22Rv1 (cell line): ENCODE measurements around the gene CCSER1.

Experiments
- H3K27ac ChIP-seq: fragments of 450-650 bp; 2 replicates; pipeline ENCODE4 v1.5.1; 2017
- ZFX ChIP-seq: fragments of 450-650 bp; IDR thresholded peaks from 2 replicates; pipeline ENCODE4 v1.6.1; 2017; ENCODE audit warnings: antibody characterized with exemption, borderline replicate concordance
- TF ChIP-seq, protein P1 (sequence below): fragments of 450-650 bp; IDR thresholded peaks from 2 replicates; pipeline ENCODE4 v1.5.1; 2017; ENCODE audit warnings: mild to moderate bottlenecking

The CCSER1 gene

DNA sequence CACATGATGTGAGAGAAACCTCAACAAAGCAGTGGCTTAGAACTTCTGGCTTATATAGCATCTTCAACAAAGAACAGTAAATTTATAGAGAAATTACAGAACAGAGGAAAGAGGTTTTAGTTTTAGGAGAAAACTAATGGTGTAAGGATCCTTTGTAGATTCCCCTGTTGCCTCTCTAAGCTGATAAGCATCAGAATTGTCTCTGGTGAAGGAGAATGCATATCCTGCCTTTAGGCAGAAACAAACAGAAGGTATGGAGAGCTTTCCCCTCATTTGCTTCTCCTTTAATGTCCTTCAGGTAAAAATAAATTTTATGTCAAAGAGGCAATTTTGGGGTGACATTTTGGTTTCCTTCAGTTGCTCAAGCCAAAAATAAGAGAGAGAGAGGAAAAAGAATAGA is 625.9 kb downstream of the CCSER1 start:
- H3K27ac ChIP-seq = no peak overlapping the region
- no peak for TF ChIP-seq ZFX
- TF ChIP-seq, protein P1, sequence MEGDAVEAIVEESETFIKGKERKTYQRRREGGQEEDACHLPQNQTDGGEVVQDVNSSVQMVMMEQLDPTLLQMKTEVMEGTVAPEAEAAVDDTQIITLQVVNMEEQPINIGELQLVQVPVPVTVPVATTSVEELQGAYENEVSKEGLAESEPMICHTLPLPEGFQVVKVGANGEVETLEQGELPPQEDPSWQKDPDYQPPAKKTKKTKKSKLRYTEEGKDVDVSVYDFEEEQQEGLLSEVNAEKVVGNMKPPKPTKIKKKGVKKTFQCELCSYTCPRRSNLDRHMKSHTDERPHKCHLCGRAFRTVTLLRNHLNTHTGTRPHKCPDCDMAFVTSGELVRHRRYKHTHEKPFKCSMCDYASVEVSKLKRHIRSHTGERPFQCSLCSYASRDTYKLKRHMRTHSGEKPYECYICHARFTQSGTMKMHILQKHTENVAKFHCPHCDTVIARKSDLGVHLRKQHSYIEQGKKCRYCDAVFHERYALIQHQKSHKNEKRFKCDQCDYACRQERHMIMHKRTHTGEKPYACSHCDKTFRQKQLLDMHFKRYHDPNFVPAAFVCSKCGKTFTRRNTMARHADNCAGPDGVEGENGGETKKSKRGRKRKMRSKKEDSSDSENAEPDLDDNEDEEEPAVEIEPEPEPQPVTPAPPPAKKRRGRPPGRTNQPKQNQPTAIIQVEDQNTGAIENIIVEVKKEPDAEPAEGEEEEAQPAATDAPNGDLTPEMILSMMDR = no peak

DNA sequence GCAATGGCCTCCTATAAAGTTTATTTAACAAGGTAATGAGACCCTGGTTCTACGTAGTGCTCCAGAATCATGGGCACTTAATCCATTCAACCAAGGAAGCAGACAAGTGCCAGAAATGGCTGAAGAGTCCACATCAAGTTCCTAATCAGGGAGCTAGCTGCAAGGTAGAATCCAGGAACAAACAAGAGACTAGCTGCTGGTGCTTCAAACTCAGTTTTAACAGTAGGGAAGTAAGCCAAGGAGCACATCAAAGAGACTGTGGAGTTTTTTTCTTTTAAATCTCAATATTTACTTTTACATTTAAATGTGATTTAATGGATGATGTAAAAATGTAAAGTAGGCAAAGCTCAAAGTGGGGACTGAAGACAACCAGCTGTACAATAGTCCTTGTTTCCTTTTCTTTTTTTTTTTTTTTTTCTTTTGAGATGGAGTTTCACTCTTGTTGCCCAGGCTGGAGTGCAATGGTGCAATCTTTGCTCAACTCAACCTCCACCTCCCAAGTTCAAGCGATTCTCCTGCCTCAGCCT is 630.4 kb downstream of the CCSER1 start:
- TF ChIP-seq, protein P1 = no peak
- TF ChIP-seq ZFX = no peak

DNA sequence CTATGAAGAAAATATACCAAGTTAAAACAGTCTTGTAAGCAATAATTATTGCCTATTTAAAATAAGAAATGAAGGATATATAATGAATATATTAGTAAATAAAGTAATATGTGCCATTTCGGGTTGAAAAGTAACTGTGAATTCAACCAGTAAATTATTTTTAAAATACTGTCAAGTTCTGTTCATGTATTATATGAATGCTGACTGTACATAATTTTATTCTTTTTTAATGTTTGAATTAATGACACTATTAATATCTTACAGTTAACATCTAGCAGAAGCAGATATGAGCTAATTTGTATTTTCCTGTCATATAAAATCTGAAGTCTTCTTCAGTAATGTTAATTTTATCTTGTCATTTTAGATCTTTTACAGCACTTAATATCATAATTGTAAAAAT is 632.9 kb downstream of the CCSER1 start:
- no peak overlapping the region for H3K27ac ChIP-seq
- TF ChIP-seq ZFX = no peak
- TF ChIP-seq, protein P1 = no peak

More for the DNA sequence above, 630.4 kb downstream of the CCSER1 start:
- H3K27ac ChIP-seq = 0 out of 2 replicates have a peak overlapping the region, but pooled peaks have one; percentile 24

DNA sequence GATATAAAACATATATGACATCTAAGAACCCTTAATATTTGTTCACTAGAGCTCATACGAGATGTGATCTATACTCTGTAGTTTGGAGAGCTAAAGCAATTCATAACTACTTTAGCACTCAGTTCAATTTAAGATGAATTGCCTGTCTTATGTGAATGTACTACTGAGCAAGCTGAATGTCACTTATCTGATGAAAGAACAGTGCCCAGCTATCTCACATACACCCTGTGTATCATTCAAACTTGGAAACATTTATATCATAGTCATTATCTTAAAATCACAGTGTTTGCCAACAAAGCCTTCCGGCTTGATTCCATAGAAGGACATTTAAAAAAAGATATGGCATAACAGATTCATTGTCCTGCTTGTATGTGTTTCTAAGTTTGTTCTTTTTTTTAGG is 639.6 kb downstream of the CCSER1 start:
- TF ChIP-seq, protein P1 = no peak
- no peak overlapping the region for H3K27ac ChIP-seq

DNA sequence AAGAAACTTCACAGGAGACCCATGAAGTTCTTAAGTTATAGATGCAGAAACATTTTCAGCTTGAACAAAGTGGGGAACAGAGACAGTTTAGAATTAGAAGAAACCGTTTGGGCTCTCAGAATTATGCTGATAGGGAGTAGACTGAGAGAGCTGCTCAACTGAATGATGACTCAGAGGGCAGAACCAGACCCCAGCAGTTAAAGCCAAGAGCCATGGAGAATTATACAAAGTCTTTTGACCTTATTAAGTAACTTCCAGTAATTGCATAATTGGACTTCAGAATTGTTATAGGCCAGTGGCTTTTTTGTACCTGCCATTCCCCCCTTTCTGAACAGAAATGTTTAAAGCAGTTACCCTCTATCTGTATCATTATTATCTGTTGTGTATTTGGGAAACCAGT is 642.1 kb downstream of the CCSER1 start:
- no peak overlapping the region for H3K27ac ChIP-seq
- TF ChIP-seq, protein P1 = no peak

DNA sequence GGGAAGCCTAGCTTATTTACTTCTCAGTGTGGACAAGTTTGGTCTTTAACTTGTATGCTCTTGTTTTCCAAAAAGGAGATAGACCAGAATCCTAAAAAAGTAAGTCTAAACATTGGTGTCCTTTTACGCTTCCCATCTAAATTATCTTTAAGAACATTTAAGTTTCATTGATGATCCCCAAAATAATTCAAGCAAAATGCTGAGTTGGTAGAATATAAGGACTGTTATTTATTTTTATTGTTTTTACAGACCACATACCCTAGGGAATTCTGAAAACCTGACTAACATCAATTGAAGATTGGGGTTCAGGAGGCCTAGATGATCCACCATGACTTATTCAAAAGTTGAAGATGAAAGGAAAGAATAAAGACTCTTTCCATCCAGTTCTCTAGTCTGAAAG is 653.0 kb downstream of the CCSER1 start:
- TF ChIP-seq, protein P1 = no peak
- no peak for TF ChIP-seq ZFX
- no peak overlapping the region for H3K27ac ChIP-seq

DNA sequence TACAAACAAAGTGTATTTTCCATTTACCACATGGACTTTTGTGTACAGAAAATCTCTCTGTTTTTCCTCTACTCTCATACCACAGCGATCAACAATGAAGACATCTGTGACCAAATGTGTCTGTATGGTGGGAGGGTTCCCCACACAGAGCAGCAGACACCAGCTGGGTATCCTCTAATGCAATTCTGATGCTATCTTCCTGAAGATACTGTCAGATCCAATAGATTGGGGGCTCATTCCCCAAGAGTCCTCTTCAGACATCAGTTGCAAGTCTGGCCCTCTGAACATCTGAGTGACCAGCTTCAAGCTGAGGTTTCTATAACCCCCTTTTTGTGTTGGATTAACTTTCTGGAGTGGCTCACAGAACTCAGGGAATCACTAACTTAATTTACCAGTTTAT is 659.4 kb downstream of the CCSER1 start:
- no peak overlapping the region for H3K27ac ChIP-seq
- no peak for TF ChIP-seq ZFX
- TF ChIP-seq, protein P1 = no peak
